Mucosa of descending colon (tissue), 3 donors: Measurements from ENCODE around the gene LAMTOR4. TPM values are rescaled to one million over a fixed set of nuclear protein-coding genes. Genes with fewer than 3 reads are reported as not detected.

Experiments
- ATAC-seq: fragments of 200-7000 bp; cut with Tn5 transposase; one replicate; pipeline ENCODE4 v1.9.1; 2020; ENCODE audit warnings: mild to moderate bottlenecking, moderate library complexity
- DNase-seq, 3 donors: peaks; one replicate each; pipeline ENCODE4 v3.0.0-alpha.2; 2020
- H3K36me3 ChIP-seq: fragments of 200-600 bp; one replicate; pipeline ENCODE4 v1.8.0; 2021; ENCODE audit warnings: low read depth, mild to moderate bottlenecking
- H3K4me1 ChIP-seq: fragments of 200-600 bp; one replicate; pipeline ENCODE4 v1.8.0; 2021; ENCODE audit warnings: low read depth, mild to moderate bottlenecking
- H3K4me3 ChIP-seq: fragments of 200-600 bp; one replicate; pipeline ENCODE4 v1.8.0; 2021; ENCODE audit warnings: mild to moderate bottlenecking
- H3K9me3 ChIP-seq: fragments of 200-600 bp; one replicate; pipeline ENCODE4 v1.8.0; 2021; ENCODE audit warnings: mild to moderate bottlenecking
- intact Hi-C, 2 donors: fragments of 100-400 bp; cut with DNase I in 1 of 2; cut with micrococcal nuclease in 1 of 2; formaldehyde crosslinking; loops; one replicate each; pipeline versions ENCODE4 v1.11.0 to v1.11.1; 2022; cut with DNase I, micrococcal nuclease
- total RNA-seq, 3 donors: library from RNA; stranded (reverse); fragmentation: NEBNext Ultra II Directional in 2 of 3; extraction: Animal tissue kit (Norgen Biotek cat#: 25700) in 2 of 3; gene quantifications; one replicate each; pipeline versions ENCODE4 v1.2.1 to v1.2.4, GENCODE V29; 2021 to 2023
- TF ChIP-seq, protein P1 (sequence below): fragments of 200-600 bp; IDR thresholded peaks from one replicate; pipeline ENCODE4 v1.8.0; 2022; ENCODE audit warnings: antibody characterized with exemption, mild to moderate bottlenecking
- donor health status: DM: no; HTN: no; CAD: no; lungs with moderate emphysema.
- donor health status: DM: no; HTN: no; CAD: no.
- donor health status: DM: no; HTN: yes; CAD: no.

The LAMTOR4 gene
- total RNA-seq, 3 donors from 2014 or later: 135 to 221 (median 187) TPM

DNA sequence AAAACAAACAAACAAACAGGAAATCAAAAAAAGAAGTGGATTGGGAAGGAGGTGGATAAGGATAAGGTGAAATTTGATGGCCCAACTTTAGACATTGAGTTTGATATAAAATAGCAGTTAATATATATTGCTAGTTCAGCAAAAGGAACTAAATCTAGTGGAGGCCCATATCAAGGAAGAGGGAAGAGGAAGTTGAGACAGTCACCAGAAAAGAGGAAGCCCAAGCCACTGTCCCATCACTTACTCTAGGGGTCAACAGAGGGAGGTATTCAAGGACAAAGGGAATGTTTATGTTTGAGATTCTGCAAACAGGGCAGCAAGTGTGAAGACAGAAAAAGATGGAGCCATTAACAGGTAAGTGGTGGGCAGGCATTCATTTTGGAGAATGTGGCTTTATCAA lies 3.7 kb downstream of the LAMTOR4 start:
- TF ChIP-seq, protein P1, sequence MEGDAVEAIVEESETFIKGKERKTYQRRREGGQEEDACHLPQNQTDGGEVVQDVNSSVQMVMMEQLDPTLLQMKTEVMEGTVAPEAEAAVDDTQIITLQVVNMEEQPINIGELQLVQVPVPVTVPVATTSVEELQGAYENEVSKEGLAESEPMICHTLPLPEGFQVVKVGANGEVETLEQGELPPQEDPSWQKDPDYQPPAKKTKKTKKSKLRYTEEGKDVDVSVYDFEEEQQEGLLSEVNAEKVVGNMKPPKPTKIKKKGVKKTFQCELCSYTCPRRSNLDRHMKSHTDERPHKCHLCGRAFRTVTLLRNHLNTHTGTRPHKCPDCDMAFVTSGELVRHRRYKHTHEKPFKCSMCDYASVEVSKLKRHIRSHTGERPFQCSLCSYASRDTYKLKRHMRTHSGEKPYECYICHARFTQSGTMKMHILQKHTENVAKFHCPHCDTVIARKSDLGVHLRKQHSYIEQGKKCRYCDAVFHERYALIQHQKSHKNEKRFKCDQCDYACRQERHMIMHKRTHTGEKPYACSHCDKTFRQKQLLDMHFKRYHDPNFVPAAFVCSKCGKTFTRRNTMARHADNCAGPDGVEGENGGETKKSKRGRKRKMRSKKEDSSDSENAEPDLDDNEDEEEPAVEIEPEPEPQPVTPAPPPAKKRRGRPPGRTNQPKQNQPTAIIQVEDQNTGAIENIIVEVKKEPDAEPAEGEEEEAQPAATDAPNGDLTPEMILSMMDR: no peak
- peaks cover 4% of the 10 kb centered on the region for H3K36me3 ChIP-seq
- intact Hi-C loops: no loop called here
- peaks cover 81% of the 10 kb centered on the region for H3K4me1 ChIP-seq
- H3K4me3 ChIP-seq: no peak overlapping the region
- ATAC-seq (no peak), DNase-seq (no peak)
- no peaks in the 10 kb centered on the region for H3K9me3 ChIP-seq

DNA sequence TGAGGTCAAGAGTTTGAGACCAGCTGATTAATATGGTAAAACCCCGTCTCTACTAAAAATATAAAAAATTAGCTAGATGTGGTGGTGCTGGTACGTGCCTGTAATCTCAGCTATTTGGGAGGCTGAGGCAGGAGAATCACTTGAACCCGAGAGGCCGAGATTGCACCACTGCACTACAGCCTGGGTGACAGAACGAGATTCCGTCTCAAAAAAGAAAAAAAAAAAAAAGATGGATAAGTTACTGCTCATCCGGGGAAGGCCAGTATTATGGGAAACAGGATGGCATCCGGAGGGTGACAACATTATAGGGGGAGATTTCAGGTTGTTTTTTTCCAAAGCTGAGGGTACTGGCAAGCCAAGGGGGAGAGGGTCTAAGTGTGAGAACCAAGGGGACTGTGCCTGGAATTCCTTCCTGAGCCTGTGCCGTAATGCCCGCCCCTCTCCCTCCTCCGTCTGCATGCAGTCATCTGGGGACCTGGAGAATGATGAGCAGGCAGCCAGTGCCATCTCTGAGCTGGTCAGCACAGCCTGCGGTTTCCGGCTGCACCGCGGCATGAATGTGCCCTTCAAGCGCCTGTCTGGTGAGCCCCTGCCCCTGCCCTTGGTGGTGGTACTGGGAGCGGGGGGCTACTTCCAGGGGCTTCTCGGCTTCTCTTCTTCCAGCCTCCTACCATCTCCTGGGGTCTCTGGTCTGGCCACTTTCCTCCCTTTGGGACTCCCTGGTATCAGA lies 4.4 kb downstream of the LAMTOR4 start:
- TF ChIP-seq, protein P1: no peak
- Histone ChIP-seq H3K36me3 (peaks cover 4% of the 10 kb centered on the region), H3K4me3 (no peak overlapping the region), H3K9me3 (no peaks in the 10 kb centered on the region), H3K4me1 (peaks cover 85% of the 10 kb centered on the region)
- DNase-seq (peak in 1 of 3 donors; percentile 58), ATAC-seq (no peak)
- intact Hi-C loops: no loop called here

DNA sequence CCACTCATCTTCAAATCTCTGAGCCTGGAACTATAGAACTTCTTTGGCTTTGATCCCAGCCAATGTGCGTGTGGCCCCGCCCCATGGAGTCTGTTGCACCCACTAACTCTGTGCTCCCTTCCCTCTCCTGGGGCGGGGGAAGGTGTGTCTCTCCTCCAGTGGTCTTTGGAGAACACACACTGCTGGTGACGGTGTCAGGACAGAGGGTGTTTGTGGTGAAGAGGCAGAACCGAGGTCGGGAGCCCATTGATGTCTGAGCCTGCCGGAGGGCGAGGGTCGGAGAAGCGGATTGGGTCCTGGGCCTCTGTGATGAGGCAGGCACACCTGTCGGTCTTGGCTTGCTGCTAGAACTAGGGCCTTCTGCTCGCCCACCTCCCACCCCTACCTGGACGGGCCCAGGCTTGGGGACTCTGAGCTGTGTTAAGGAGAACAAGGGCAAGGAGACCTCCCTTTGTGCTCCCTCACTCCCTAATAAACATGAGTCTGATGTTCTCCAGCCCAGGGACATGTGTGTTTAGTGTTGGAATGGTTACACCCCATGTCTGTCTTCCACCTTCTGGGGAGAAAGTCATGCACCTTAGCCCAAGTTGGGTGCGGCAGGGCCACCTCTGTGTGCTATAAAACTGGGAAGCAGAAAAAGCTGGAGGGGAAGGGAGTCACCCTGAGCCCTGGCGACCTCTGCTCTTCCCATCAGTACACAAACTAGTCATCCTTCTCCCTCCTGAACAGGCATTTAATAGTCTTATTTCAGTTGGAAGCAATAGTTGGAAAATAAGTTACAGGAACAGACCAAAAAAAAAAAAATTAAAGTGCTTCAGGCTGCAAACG lies 5.2 kb downstream of the LAMTOR4 start:
- Histone ChIP-seq H3K4me1 (peaks cover 80% of the 10 kb centered on the region), H3K36me3 (no peaks in the 10 kb centered on the region), H3K4me3 (no peak overlapping the region), H3K9me3 (no peaks in the 10 kb centered on the region)
- intact Hi-C loops: no loop called here
- TF ChIP-seq, protein P1: no peak
- DNase-seq (peak; percentile 81 to 85 (median 81)), ATAC-seq (peak; percentile 70)

DNA sequence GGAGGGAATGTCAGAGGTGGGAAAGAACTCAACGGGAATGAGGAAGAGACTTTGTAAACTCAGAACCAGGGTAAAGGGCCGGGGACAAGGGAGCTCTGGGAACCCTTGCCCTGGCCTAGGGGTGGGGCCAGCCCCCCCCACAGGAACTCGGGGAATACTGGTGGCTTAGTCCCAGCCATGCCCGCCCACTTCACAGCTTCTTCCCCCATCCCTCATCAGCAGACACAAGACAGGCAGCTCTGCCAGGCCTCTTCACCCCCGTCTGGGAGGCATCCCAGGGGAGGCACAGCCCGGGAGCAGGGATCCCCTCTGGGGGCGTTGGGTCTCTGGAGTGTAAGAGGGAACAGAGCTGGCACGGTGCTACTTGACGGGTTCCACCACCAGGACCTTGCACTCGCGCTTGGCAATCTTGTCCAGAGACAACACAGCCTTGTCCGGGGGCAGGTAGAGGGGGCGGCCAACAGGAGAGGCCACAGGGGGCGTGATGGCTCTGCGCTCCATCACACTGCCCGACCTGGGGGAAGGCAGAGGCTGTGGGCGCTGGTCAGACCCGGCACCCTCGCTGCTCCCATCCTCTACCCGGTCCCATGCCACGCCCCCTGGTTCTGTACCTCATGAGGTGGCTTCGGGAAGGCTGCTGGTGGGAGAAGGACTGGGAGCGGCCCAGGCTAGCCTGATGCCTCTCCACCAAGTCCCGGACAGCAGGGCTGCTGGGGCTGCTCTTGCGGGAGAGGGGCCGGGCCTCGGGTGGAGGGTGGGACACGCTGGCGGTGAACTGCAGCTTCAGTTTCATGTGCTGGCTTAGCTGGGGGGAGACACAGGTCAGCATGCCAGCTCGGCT lies 6.2 kb downstream of the LAMTOR4 start:
- peak; percentile 56 for ATAC-seq
- peaks cover 75% of the 10 kb centered on the region for H3K4me1 ChIP-seq
- TF ChIP-seq, protein P1: no peak
- peak; percentile 82 to 86 (median 83) for DNase-seq
- intact Hi-C loops: no loop called here
- no peaks in the 10 kb centered on the region for H3K36me3 ChIP-seq
- no peaks in the 10 kb centered on the region for H3K9me3 ChIP-seq
- no peak overlapping the region for H3K4me3 ChIP-seq

DNA sequence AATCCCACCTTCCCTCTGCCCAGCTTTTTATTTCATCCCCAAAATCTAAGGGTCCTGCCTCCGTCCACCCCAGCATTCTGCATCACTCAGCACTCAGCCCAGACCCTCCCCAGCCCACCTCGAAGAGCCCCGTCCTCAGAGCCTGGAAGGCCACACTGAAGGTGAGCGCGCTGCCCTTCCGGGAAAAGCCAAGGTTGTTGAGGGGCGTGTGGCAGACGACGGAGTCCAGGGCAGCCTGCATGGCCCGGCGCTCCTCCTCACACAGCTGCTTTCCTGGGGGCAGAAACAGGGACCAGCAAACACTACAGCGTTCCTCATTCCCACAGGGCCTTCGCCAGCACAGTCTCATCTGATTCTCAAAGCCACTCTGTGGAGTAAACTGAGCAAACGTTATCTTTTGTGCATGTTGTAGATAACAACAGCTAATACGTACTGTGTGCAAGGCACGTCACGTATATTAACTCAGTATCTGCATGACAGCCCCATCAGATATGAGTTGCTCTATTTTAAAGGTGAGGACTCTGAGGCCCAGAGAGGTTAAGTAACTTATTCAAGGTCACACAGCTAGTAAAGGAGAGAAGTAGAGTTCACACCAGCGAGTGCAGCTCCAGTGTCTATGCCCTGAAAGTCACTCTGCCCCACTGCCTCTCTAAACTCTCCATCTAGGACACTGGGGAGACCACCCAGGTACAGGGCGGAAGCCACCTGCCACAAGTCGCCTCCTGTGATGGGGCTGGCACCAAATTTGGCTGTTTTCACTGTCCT lies 7.0 kb downstream of the LAMTOR4 start:
- H3K4me1 ChIP-seq: peaks cover 66% of the 10 kb centered on the region
- TF ChIP-seq, protein P1: no peak
- peak in 1 of 3 donors; percentile 58 for DNase-seq
- intact Hi-C loops: no loop called here
- H3K9me3 ChIP-seq: no peaks in the 10 kb centered on the region
- no peak overlapping the region for H3K4me3 ChIP-seq
- H3K36me3 ChIP-seq: no peaks in the 10 kb centered on the region
- ATAC-seq: no peak
